SK-N-SH treated with all-trans-retinoic acid at 6 μM for 48 hours (cell line): ENCODE data around the gene SPP2.

Experiments used
- ATAC-seq: fragments of 200-7000 bp; cut with Tn5 transposase; 3 replicates; pipeline ENCODE4 v1.9.1; 2020; ENCODE audit warnings: mild to moderate bottlenecking, moderate library complexity
- ARNTL ChIP-seq: fragments of 450-650 bp; formaldehyde crosslinking; IDR thresholded peaks from 2 replicates; pipeline ENCODE4 v1.5.0; 2020; ENCODE audit warnings: low read depth, mild to moderate bottlenecking, moderate library complexity, borderline replicate concordance
- BACH2 ChIP-seq: fragments of 250-450 bp; sonication (Bioruptor Pico); IDR thresholded peaks from 2 replicates; pipeline ENCODE4 v1.9.0; 2021; ENCODE audit warnings: mild to moderate bottlenecking, borderline replicate concordance
- CREB5 ChIP-seq: fragments of 250-450 bp; sonication (Bioruptor Pico); IDR thresholded peaks from 2 replicates; pipeline ENCODE4 v1.5.1; 2020; ENCODE audit warnings: low read depth, mild to moderate bottlenecking, moderate library complexity
- CSDC2 ChIP-seq: fragments of 250-450 bp; sonication (Bioruptor Pico); IDR thresholded peaks from 2 replicates; pipeline ENCODE4 v1.5.0; 2020; ENCODE audit warnings: mild to moderate bottlenecking, moderate library complexity
- CSRNP3 ChIP-seq: fragments of 250-450 bp; sonication (Bioruptor Pico); IDR thresholded peaks from 2 replicates; pipeline ENCODE4 v1.5.1; 2021; ENCODE audit warnings: mild to moderate bottlenecking, moderate library complexity
- ESRRG ChIP-seq: fragments of 250-450 bp; sonication (Bioruptor Pico); IDR thresholded peaks from 2 replicates; pipeline ENCODE4 v1.6.1; 2021; ENCODE audit warnings: mild to moderate bottlenecking
- ISL1 ChIP-seq: fragments of 250-450 bp; sonication (Bioruptor Pico); IDR thresholded peaks from 2 replicates; pipeline ENCODE4 v2.1.2; 2022; ENCODE audit warnings: mild to moderate bottlenecking, moderate library complexity
- PATZ1 ChIP-seq: fragments of 250-450 bp; sonication (Bioruptor Pico); IDR thresholded peaks from 2 replicates; pipeline ENCODE4 v1.8.0; 2020; ENCODE audit warnings: mild to moderate bottlenecking, moderate library complexity, borderline replicate concordance
- POU6F1 ChIP-seq: fragments of 250-450 bp; sonication (Bioruptor Pico); IDR thresholded peaks from 2 replicates; pipeline ENCODE4 v1.8.0; 2021; ENCODE audit warnings: low read depth, mild to moderate bottlenecking, moderate library complexity, borderline replicate concordance
- PPARA ChIP-seq: fragments of 250-450 bp; sonication (Bioruptor Pico); IDR thresholded peaks from 2 replicates; pipeline ENCODE4 v1.5.0; 2020; ENCODE audit warnings: mild to moderate bottlenecking, borderline replicate concordance
- RARB ChIP-seq: fragments of 250-450 bp; sonication (Bioruptor Pico); IDR thresholded peaks from 2 replicates; pipeline ENCODE4 v1.8.0; 2021; ENCODE audit warnings: mild to moderate bottlenecking, moderate library complexity
- SNAI2 ChIP-seq: fragments of 250-450 bp; sonication (Bioruptor Pico); IDR thresholded peaks from 2 replicates; pipeline ENCODE4 v1.5.0; 2020; ENCODE audit warnings: mild to moderate bottlenecking, moderate library complexity
- ZFP3 ChIP-seq: fragments of 250-450 bp; sonication (Bioruptor Pico); IDR thresholded peaks from 2 replicates; pipeline ENCODE4 v1.5.0; 2020; ENCODE audit warnings: mild to moderate bottlenecking, moderate library complexity
- ZFP30 ChIP-seq: fragments of 450-650 bp; formaldehyde crosslinking; IDR thresholded peaks from 2 replicates; pipeline ENCODE4 v1.5.0; 2022; ENCODE audit warnings: mild to moderate bottlenecking, moderate library complexity
- ZNF565 ChIP-seq: fragments of 450-650 bp; formaldehyde crosslinking; conservative IDR thresholded peaks from 2 replicates; pipeline ENCODE4 v1.5.0; 2020; ENCODE audit warnings: low read depth, mild to moderate bottlenecking, moderate library complexity
- ZNF70 ChIP-seq: fragments of 450-650 bp; formaldehyde crosslinking; IDR thresholded peaks from 2 replicates; pipeline ENCODE4 v1.5.0; 2020; ENCODE audit warnings: mild to moderate bottlenecking, moderate library complexity
- ZNF8 ChIP-seq: fragments of 450-650 bp; formaldehyde crosslinking; IDR thresholded peaks from 2 replicates; pipeline ENCODE4 v1.5.0; 2020; ENCODE audit warnings: mild to moderate bottlenecking, moderate library complexity
- TF ChIP-seq, protein P1 (sequence below): fragments of 250-450 bp; sonication (Bioruptor Pico); IDR thresholded peaks from 2 replicates; pipeline ENCODE4 v1.5.0; 2020; ENCODE audit warnings: mild to moderate bottlenecking, moderate library complexity

The SPP2 gene

DNA sequence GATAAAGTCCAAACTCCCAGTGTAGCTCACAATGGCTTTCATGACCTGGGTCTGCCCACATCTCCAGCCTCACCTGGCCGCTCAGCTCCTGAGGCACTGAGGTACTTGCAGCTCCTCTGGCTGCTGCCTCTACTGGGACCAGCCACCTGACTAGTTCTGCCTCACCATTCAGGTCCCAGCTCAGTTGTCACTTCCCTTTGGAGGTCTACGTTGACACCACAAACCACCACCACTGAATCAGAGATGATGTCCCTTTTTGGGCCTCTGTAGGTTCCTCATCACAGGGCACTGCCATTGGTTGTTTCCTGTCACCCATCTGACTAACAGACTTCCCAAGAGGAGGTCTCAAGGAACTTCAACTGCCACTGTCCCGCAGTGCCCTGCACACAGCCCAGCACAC, 21.2 kb downstream of the SPP2 start:
- no peak for TF ChIP-seq ZFP30 (CRISPR knock-in tag)
- TF ChIP-seq, protein P1, sequence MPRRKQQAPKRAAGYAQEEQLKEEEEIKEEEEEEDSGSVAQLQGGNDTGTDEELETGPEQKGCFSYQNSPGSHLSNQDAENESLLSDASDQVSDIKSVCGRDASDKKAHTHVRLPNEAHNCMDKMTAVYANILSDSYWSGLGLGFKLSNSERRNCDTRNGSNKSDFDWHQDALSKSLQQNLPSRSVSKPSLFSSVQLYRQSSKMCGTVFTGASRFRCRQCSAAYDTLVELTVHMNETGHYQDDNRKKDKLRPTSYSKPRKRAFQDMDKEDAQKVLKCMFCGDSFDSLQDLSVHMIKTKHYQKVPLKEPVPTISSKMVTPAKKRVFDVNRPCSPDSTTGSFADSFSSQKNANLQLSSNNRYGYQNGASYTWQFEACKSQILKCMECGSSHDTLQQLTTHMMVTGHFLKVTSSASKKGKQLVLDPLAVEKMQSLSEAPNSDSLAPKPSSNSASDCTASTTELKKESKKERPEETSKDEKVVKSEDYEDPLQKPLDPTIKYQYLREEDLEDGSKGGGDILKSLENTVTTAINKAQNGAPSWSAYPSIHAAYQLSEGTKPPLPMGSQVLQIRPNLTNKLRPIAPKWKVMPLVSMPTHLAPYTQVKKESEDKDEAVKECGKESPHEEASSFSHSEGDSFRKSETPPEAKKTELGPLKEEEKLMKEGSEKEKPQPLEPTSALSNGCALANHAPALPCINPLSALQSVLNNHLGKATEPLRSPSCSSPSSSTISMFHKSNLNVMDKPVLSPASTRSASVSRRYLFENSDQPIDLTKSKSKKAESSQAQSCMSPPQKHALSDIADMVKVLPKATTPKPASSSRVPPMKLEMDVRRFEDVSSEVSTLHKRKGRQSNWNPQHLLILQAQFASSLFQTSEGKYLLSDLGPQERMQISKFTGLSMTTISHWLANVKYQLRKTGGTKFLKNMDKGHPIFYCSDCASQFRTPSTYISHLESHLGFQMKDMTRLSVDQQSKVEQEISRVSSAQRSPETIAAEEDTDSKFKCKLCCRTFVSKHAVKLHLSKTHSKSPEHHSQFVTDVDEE (CRISPR knock-in tag) = no peak
- TF ChIP-seq PPARA (CRISPR knock-in tag) = no peak
- no peak for TF ChIP-seq SNAI2 (CRISPR knock-in tag)
- TF ChIP-seq RARB (CRISPR knock-in tag) = no peak
- TF ChIP-seq ZNF8 (CRISPR knock-in tag) = no peak
- TF ChIP-seq PATZ1 (CRISPR knock-in tag) = no peak
- TF ChIP-seq BACH2 (CRISPR knock-in tag) = no peak
- no peak for TF ChIP-seq CREB5 (CRISPR knock-in tag)
- TF ChIP-seq CSRNP3 (CRISPR knock-in tag) = no peak
- ATAC-seq = no peak

- no peak for ATAC-seq
- no peak for TF ChIP-seq ZNF8 (CRISPR knock-in tag)
- TF ChIP-seq ARNTL = no peak
- no peak for TF ChIP-seq ESRRG (CRISPR knock-in tag)
- no peak for TF ChIP-seq ZFP3
- no peak for TF ChIP-seq POU6F1 (CRISPR knock-in tag)
- no peak for TF ChIP-seq RARB (CRISPR knock-in tag)
- no peak for TF ChIP-seq CSRNP3 (CRISPR knock-in tag)
- no peak for TF ChIP-seq ZNF70 (CRISPR knock-in tag)
- no peak for TF ChIP-seq ZNF565 (CRISPR knock-in tag)
- no peak for TF ChIP-seq PATZ1 (CRISPR knock-in tag)
- TF ChIP-seq BACH2 (CRISPR knock-in tag) = no peak
- TF ChIP-seq ISL1 (CRISPR knock-in tag) = no peak
- TF ChIP-seq CSDC2 = no peak
- TF ChIP-seq, all 23 proteins: peak for 0
Observed at GRCh38 chr2:234072454-234072853, 22.0 kb downstream of the SPP2 start.
